ENCODE data around the gene TMEM184B. TPM values are rescaled to one million over a fixed set of nuclear protein-coding genes. Genes with fewer than 3 reads are reported as not detected.

Gene TMEM184B
- total and polyA plus RNA-seq, 2 donors from 2014 or later: 22.9 to 54.1 TPM

- FAIRE-seq: no peak
- no peaks in the 10 kb centered on the region for H3K9me3 ChIP-seq (ENCODE audit: control insufficient read depth in 2 of 3, insufficient read depth in 1 of 3, low read length in 3 of 3)
- no peak overlapping the region for H3K4me3 ChIP-seq (ENCODE audit: low read length in 3 of 3)
- H3K36me3 ChIP-seq (ENCODE audit: control insufficient read depth in 2 of 3, insufficient read depth in 3 of 3, low read length in 3 of 3): peaks cover 0 to 22% (median 16%) of the 10 kb centered on the region in 3 donors
- H3K27me3 ChIP-seq (ENCODE audit: control insufficient read depth, insufficient read depth, low read length): no peaks in the 10 kb centered on the region
- no peak for DNase-seq
- no peak overlapping the region for H3K27ac ChIP-seq (ENCODE audit: low read depth in 2 of 2, low read length in 2 of 2)
- intact Hi-C loops (cut with DNase I): no loop called here
- no peaks in the 10 kb centered on the region for H3K4me1 ChIP-seq (ENCODE audit: control insufficient read depth in 2 of 3, insufficient read depth in 2 of 3, low read depth in 1 of 3, low read length in 3 of 3)
- H3K9ac ChIP-seq (ENCODE audit: low read length in 3 of 3): no peak overlapping the region
- TF ChIP-seq CTCF (IDR thresholded peaks at IDR 0.05; ENCODE audit: borderline replicate concordance, extremely low read depth, insufficient read depth): no peak
These were observed 19.9 kb upstream of the TMEM184B start for GRCh38 chr22:38292694-38293093.

GRCh38 chr22:38291201-38291777 lies 18.5 kb upstream of the TMEM184B start:
- H3K9me3 ChIP-seq (ENCODE audit: control insufficient read depth in 2 of 3, insufficient read depth in 1 of 3, low read length in 3 of 3): no peaks in the 10 kb centered on the region
- no peaks in the 10 kb centered on the region for H3K4me1 ChIP-seq (ENCODE audit: control insufficient read depth in 2 of 3, insufficient read depth in 2 of 3, low read depth in 1 of 3, low read length in 3 of 3)
- H3K4me3 ChIP-seq (ENCODE audit: low read length in 3 of 3): no peak overlapping the region
- no peak for TF ChIP-seq CTCF (IDR thresholded peaks at IDR 0.05; ENCODE audit: borderline replicate concordance, extremely low read depth, insufficient read depth)
- H3K9ac ChIP-seq (ENCODE audit: low read length in 3 of 3): no peak overlapping the region
- FAIRE-seq (no peak), DNase-seq (no peak)
- no peaks in the 10 kb centered on the region for H3K27me3 ChIP-seq (ENCODE audit: control insufficient read depth, insufficient read depth, low read length)
- intact Hi-C loops (cut with DNase I): no loop called here
- H3K27ac ChIP-seq (ENCODE audit: low read depth in 2 of 2, low read length in 2 of 2): no peak overlapping the region
- peaks cover 0 to 10% (median 9%) of the 10 kb centered on the region in 3 donors for H3K36me3 ChIP-seq (ENCODE audit: control insufficient read depth in 2 of 3, insufficient read depth in 3 of 3, low read length in 3 of 3)

GRCh38 chr22:38290347-38290746 lies 17.5 kb upstream of the TMEM184B start:
- TF ChIP-seq CTCF (IDR thresholded peaks at IDR 0.05; ENCODE audit: borderline replicate concordance, extremely low read depth, insufficient read depth): no peak
- FAIRE-seq: no peak
- Histone ChIP-seq H3K4me3 (ENCODE audit: low read length in 3 of 3) (no peak overlapping the region), H3K27me3 (ENCODE audit: control insufficient read depth, insufficient read depth, low read length) (no peaks in the 10 kb centered on the region), H3K36me3 (ENCODE audit: control insufficient read depth in 2 of 3, insufficient read depth in 3 of 3, low read length in 3 of 3) (peaks cover 0 to 3% (median 2%) of the 10 kb centered on the region in 3 donors), H3K9me3 (ENCODE audit: control insufficient read depth in 2 of 3, insufficient read depth in 1 of 3, low read length in 3 of 3) (no peaks in the 10 kb centered on the region), H3K9ac (ENCODE audit: low read length in 3 of 3) (no peak overlapping the region), H3K27ac (ENCODE audit: low read depth in 2 of 2, low read length in 2 of 2) (no peak overlapping the region), H3K4me1 (ENCODE audit: control insufficient read depth in 2 of 3, insufficient read depth in 2 of 3, low read depth in 1 of 3, low read length in 3 of 3) (no peaks in the 10 kb centered on the region)
- intact Hi-C loops (cut with DNase I): no loop called here
- DNase-seq: no peak
